NCI-H2196 treated with DMSO at 0.1 percent for 48 hours (cell line): ENCODE data around the gene PPIP5K2.
"Not testable (repeated sequence)": the region's sequence is repeated elsewhere in the genome, so short reads cannot be mapped to it uniquely, and the experiment has no call there.

Experiments used
- DNase-seq: peaks from one replicate; lab custom pipeline; 2025; ENCODE audit not compliant: unreplicated experiment; lab: John Stamatoyannopoulos, UW

PPIP5K2 gene

DNA sequence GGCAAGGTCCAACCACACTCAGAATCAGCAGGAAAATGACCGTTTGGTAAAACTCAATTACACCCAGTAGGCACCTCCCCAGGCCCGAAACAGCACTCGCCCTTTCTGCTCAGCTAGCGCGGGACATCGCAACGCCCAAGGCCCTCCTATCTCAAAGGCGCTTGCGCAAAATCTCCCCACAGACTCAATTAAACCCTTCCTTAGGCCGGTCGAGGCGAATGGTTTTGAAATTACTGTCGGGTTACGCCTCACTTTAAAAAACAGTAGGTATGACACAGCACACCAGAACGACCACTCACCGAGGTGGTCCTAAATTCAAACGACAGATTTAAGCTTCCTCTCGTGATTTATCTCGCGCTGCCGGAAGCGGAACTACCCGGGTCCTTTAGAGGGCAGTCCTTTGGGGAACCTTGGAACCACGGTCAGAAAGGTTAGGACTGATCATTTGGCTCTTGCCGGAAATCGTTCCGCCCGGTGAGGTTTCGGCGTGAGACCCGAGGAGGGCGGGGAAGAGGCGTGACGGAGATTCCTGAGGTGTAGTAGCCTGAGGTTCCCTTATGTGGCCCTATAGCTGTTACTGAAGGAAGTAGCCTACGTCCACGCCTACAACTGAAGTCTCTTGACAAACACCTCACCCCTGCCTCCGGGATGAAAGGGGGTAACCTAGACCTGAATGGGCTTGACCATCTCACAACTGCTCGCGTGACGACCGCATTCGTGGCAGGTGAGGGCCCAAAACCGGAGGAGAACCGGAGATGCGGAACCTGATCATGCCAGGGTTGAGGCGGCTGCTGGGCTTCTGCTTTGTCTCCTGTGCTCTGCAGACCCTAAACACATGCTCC is at the start of gene PPIP5K2, which contains the start of gene GIN1:
Gene PPIP5K2, plus strand, starts transcription at position 537 of the 842 bp plus-strand sequence. CDS start 9,289 bp downstream, outside the sequence.
Gene GIN1, minus strand, starts transcription at position 374 of the 842 bp plus-strand sequence. CDS start 11,431 bp downstream, outside the sequence.
- peak; percentile 95 for DNase-seq

DNA sequence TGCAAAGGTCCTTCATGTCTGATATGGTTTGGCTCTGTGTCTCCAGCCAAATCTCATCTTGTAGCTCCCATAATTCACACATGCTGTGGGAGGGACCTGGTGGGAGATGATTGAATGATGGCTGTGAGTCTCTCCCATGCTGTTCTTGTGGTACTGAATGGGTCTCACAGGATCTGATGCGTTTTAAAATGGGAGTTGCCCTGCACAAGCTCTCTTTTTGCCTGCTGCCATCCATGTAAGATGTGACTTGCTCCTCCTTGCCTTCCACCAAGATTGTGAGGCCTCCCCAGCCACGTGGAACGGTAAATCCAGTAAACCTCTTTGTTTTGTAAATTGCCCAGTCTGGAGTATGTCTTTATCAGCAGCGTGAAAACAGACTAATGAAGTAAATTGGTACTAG is 46.6 kb upstream of the PPIP5K2 start:
- DNase-seq: not testable (repeated sequence)

DNA sequence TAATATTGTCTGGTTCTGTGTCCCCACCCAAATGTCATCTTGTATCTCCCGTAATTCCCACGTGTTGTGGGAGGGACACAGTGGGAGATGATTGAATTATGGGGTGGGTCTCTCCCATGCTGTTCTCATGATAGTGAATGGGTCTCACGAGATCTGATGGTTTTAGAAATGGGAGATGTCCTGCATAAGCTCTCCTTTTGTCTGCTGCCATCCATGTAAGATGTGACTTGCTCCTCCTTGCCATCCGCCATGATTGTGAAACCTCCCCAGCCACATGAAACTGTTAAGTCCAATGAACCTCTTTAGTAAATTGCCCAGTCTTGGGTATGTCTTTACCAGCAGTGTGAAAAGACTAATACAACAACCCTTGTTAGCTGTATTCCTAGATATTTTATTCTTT is 44.7 kb upstream of the PPIP5K2 start:
- no peak for DNase-seq

DNA sequence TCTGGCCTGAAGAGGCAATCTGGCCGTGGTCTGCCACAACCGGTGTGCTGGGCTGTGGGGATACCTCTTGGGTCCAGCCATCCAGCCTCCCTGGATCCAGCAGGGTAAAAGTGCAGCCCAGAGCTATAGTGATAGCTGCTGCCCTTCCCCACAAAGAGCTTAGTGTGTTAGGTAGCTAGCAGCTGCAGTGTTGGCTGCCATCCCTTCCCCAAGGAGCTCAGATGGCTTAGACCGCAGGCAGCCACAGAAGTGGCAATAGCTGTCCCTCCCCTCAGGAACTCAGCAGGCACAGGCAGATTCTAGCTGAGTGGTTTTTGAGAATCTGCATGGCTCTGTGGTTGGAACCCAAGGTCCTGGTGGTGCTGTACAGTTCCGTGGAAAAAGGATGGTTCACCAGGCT is 40.3 kb upstream of the PPIP5K2 start:
- no peak for DNase-seq

DNA sequence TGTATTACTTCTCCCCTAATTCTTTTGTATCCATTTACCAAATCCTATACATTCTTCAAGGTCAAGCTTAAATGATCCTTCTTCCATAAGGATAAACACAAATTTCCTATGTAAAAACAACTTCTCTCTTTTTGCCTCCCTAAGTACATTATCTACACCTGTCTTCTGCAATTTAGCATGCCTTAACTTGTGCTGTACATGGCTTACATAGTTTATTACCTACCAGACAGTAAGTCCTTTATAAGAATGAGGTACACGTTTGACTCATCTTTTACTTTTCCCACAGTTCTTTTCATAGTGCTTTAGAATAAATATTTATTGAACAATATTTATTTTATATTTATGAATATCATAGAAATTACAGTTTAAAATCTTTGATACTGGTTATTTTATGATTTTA is 33.6 kb upstream of the PPIP5K2 start:
- no peak for DNase-seq

DNA sequence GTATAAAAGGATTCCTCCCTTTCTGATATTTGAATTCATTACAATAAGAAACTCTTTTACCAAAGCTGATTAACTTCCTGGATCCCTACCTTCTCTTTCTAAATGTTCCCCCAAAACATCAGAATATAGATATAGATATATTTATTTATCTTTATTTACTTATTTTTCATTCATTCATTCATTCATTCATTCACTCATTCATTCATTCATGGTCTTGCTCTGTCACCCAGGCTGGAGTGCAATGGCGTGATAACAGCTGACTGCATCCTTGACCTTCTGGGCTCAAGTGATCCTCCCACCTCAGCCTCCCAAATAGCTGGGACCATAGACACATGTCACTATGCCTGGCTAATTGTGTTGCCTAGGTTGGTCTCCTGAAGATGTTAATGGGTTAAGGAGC is 30.8 kb upstream of the PPIP5K2 start:
- no peak for DNase-seq

DNA sequence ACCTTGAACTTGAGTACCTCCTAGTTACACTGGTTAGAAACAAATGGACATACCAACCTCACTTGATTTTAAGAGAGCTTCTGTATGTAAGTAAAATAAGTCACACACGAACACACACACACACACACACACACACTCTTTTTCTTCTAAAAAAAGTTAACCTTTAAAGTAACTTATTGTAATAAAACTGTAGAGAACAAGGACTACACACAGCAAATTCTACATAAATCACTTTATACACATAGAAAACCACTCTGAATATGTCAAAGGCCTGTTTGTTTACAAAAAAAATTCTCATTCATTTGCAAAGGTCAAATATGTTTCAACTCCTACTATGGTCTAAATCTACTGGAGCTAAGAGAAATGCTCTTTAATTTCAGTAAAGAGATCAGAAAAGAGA is 29.3 kb upstream of the PPIP5K2 start:
- no peak for DNase-seq

DNA sequence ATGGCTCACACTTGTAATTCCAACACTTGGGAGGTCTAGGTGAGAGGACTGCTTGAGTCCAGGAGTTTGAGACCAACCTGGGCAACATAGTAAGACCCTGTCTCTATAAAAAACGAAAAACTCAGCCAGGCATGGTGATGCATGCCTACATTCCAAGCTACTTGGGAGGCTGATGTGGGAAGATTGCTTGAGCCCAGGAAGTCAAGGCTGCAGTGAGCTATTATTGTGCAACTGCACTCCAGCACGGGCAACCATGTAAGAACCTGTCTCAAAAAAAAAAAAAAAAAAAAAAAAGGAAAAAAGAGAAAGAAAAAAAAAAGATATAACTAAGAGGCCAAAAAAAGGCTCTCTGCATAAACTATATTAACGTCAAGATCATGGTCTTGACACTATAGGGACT is 27.4 kb upstream of the PPIP5K2 start:
- no peak for DNase-seq

DNA sequence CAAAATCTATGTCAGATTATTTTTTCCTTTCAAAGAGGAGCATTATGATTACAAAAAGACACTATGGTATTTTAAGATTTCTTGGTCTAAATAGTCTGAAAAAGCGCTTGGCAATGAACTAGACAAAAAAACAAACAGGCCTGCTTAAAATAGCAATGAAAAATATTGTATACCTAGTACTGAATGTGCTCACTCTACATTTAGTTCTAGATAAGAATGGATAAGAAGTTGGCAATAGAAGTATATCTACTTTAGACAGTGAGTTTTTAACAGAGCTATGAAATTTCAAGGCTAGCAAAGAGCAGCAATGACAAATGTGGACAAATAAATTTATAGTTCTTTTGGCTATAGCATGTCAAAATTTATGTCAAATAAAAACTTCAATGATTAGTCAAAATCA is 26.4 kb upstream of the PPIP5K2 start:
- no peak for DNase-seq

DNA sequence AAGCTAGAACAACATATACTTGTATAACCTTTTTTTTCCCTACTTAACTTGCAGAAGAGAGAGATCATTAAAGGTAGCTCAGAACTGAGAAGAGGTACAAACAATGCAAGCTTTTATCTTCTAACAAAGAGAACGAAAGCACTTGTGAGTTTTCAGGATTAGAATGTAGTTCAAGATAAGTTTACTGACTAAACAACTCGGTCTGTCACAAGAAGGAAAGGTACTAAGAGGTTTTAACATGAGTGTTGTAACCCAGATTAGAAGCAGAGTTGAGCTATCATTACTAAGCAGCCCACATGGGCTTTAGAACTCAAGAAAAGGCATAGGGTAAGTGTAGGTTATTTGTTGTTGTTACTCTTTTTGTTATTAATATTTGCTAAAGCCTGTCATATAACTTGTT is 25.4 kb upstream of the PPIP5K2 start:
- DNase-seq: no peak

DNA sequence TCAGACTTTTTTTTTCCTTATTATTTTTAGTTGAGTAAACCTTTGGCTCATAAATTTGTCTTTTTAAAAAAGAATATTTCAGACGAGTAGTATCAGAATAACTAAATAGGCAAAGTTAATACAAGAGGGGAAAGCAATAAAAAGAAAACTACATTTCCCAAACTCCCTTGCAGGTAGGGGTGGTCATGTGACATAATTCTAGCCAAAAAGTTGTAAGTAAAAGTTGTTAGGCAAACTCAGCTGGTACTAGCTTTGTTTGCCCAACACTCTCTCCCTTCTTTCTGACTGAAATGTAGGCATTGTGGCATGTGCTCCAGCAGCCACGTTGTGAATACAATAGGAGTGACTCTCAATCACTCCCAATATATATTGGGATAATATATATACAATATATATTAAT is 21.1 kb upstream of the PPIP5K2 start:
- no peak for DNase-seq

DNA sequence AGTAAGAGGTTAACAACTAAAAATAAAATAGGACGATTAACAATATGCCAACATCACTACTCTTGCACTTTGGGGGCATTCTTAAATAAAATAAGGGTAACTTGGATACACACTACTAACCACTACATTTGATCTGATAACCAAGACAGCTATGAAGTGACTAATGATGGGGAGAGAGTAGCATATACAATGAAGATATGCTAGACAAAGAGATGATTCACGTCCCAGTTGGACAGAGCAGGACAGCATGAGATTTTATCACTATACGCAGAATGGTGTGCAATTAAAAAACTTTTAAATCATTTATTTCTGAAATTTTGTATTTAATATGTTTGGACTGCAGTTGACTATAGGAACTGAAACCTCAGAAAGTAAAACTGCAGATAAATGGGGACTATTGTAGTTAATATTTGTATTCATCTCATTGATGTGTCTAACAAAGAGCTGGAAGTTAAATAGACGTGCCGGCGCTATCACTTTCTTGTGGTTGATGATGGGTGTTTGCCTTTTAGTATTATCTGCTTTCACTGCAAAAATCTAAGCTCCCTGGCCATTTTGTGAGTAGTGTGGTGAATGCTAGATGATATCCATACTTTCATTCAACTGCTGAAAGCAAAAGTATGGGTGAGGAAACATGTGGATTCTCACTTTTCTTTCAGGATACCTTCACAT is 18.9 kb upstream of the PPIP5K2 start:
- DNase-seq: no peak

DNA sequence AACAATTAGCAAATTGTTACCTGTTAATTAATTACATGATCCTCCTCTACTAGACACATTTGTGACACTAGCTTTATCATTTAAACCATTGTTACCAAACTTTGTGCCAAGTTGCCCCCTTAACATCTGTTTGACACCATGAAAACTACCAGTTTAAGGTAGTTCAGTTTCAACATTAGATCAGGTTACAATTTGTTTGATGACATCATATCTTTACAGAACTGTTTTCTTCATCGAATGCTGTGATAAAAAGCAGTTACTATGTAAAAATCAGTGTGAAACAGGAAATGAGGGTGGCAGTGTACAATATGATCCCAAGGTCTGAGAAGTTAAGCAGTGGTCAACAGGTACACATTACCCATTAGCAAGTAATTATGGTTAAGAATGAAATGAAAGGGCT is 17.9 kb upstream of the PPIP5K2 start:
- DNase-seq: no peak

DNA sequence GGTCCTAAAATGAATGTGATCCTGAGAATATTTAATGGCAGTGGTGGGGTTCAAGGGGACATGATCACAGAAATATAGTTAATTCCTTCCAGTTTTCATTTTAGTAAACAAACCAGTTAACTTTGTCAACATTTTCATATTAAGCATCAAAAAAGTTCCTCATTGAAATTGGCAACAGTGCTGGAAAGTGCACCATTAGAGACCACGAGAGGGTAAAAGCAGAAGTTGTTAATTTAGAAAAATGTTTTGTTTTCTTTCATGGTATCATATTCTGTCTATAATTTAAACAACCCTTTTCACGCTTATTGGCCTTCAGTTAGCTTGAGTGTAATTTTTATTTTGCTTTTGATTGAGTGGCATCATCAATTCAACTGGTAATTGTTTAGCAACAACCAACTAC is 12.0 kb upstream of the PPIP5K2 start:
- no peak for DNase-seq

DNA sequence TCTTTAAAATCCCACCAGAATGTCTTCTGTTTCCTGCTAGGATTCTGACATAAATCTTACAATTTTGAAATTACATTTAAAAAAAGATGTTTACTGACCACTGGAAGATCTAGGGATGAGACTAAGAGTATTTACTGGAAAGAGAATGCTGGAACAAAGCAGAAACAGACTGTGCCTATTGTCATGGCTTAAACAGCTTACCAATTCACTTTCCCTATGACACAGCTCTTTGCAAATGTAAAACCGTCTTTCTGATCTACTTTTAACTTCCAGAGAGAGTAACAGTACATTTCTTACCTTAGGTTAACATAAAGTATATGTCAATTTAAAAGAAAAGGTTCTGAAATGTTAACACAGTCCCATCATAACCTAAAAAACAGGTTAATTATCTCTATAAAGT is 10.8 kb upstream of the PPIP5K2 start:
- DNase-seq: no peak

DNA sequence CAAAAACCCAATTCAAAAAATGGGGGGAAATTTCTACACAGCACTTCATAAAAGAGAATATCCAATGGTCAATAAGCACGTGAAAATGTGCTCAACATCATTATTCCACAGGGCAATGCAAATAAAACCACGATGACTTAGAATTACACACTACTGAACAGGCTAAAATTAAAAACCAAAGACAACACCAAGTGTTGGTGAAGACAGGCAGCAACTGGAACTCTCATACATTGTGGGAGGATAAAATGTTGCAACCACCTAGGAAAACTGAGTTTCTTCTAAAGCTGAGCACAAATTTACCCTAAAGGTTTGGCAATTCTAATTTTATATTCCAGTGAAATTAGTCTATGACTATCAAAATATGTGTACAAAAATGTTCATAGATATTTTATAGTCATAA is 9.7 kb upstream of the PPIP5K2 start:
- DNase-seq: no peak

DNA sequence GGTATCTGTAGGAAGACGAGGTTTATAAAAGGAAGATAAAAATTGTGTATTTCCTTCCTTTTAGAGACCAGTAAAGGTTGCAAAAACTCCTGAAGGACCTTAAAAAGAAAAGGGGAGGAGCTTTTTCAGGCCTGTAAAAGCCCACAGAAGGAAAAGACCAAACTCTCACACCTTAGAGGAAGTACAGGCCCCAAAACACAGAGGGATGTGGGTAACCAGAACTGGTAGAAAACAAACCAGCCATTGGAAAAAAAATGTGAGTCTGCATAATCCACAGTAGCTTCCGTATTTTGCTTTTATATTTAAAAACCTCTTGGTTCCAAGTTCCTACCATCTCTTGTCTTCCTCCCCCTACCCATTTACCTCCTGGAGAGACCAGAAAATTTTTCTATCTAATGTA is 8.6 kb upstream of the PPIP5K2 start:
- no peak for DNase-seq

DNA sequence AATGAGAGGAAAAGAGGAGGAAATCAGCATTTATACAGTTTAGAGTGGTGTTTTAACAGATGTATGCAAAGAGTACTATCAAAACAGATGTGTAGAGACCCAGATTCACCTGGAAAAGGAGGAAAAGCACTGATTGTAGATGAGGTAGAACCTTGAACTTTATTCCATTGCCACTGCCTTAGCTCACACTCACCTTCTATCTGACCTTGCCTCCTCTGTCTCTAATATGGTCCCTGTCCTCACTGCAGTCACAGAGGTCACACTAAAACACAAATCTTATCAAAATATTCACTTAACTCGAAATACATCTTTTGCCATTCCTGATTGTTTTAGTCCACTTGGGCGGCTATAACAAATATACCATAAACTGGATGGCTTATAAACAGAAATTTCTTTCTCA is 7.2 kb upstream of the PPIP5K2 start:
- no peak for DNase-seq

DNA sequence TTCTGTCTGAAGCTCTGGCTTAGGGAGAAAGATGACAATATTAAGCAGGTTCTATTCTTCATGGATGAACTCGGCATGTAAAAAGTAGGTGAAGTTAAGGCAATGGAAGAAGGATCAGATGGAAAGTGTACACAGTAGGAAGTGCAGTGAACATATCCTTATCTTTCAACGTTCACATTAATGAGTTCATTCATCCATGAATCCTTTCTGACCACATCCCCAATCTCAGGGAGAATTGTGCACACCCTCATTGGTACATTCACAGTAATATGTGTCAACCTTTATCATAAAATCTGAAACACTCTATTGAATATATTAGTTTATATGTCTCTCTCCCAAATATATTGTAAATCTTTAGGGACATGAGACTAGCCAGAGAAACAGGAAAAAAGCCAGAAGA is 5.7 kb upstream of the PPIP5K2 start:
- DNase-seq: no peak

DNA sequence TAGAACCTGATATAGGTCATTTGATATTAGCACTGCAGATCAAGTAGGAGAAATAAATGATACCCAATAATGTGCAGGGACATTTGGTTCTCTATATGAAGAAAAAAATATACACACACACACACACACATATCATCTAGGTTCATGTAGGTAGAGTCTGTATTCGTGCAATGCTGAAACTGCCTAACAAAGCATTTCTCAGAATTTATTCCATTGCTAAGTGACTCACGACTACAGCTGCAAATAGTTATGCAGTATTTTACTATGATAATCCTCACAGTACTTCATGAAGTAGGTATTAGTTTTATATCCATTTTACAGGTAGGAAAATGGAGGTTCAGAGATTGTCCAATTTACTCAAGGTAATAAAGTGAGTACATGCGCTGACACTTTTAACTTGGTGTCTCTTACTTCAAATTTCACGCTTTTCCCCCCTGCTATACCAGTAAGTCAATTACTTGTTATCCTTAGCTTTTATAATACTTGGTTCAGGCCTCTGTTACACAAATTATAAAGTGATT is 2.6 kb upstream of the PPIP5K2 start:
- no peak for DNase-seq

DNA sequence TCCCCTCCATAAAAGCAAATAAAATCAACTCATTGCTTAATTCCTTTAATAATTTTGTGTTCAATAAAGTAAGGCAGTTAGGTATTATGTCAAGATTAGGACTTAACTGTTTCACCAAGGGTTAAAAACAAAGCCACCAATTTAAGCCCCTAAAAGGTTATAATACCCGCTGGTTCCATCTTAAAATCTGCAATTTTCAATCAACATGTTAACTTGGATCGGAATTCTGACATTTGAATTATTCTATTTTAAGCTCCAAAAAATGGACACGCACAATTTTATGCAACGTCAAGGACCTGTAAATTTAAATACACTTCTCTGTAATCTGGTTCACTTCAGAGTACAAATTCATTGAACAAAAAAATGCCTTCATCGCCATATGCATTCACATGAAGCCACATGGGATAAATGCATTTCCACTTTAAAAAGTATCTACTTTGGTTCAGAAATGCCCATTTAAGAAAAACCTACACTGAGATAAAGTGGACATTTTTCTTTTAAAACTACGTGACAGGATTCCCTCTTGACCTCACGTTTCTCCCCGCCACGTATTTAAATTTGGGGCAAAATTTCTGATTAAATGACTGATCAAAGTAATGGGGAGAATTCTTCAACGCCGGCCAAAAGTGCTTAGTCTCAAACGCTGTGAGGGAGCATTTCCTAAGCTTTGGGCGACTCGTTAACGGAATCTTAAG is 884 bp upstream of the PPIP5K2 start:
- no peak for DNase-seq
